Thoracic aorta (tissue), 2 donors: ENCODE measurements around the gene MARS1. TPM values are rescaled to one million over a fixed set of nuclear protein-coding genes. Genes with fewer than 3 reads are reported as not detected.

Source experiments
- ATAC-seq: fragments of 150-250 bp; one replicate; pipeline ENCODE4 v1.8.0; 2017; ENCODE audit warnings: low read depth; ENCODE audit not compliant: insufficient number of reproducible peaks, low FRiP score
- DNase-seq: peaks from one replicate; pipeline ENCODE4 v3.0.0-alpha.2; 2020; ENCODE audit warnings: low spot score
- H3K27ac ChIP-seq, 2 donors: fragments of 200-600 bp; sonication (generic); 1 replicate in 1 of 2; 2 replicates in 1 of 2; pipeline ENCODE4 v1.5.1; 2016; ENCODE audit warnings: mild to moderate bottlenecking in 2 of 2, moderate library complexity in 2 of 2
- H3K27me3 ChIP-seq: fragments of 200-600 bp; sonication (generic); replicated peaks from 2 replicates; pipeline ENCODE4 v1.6.0; 2016; ENCODE audit warnings: mild to moderate bottlenecking; ENCODE audit not compliant: insufficient read depth
- H3K36me3 ChIP-seq: fragments of 200-600 bp; sonication (generic); one replicate; pipeline ENCODE4 v1.5.1; 2016
- H3K4me1 ChIP-seq, 2 donors: fragments of 200-600 bp; sonication (generic); 1 replicate in 1 of 2; 2 replicates in 1 of 2; pipeline versions ENCODE4 v1.5.1 to v1.6.0; 2016; ENCODE audit warnings: low read depth in 2 of 2, mild to moderate bottlenecking in 1 of 2; ENCODE audit not compliant: control insufficient read depth in 1 of 2
- H3K4me3 ChIP-seq: fragments of 200-600 bp; sonication (generic); 2 replicates; pipeline ENCODE4 v1.5.1; 2016; ENCODE audit warnings: mild to moderate bottlenecking
- H3K9me3 ChIP-seq: fragments of 200-600 bp; sonication (generic); 2 replicates; pipeline ENCODE4 v1.5.1; 2016
- total RNA-seq, 2 donors: library from RNA; depleted of rRNA; stranded (reverse); fragments of >200 nt; gene quantifications; one replicate each; pipeline versions ENCODE4 v1.1.0 to v1.2.3, GENCODE V29; 2016
- TF ChIP-seq, protein P1 (sequence below): fragments of 200-600 bp; sonication (generic); IDR thresholded peaks from one replicate; pipeline ENCODE4 v1.5.1; 2019; ENCODE audit warnings: antibody characterized with exemption

MARS1 gene
- total RNA-seq, 2 donors from 2014 or later = 58.8 to 104 TPM

DNA sequence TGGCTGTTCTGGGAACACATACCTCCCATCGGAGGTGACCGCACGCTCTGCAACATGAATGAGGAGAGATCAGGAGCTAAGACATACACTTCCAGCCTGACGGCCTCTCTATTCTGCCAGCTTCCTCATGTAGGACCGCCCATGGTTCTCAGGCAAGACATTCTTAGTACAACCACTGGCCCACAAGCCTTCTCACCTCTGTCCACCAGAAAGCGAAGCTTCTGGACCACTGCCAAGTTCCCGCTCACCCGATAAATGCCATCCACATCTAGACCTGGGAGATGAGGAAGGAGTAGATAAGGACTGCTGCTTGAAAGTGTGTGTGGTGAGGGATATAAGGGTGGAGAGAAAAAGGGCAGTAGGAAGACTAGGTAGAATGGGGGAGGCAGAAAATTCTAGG lies 13.4 kb upstream of the MARS1 start:
- H3K36me3 ChIP-seq = no peaks in the 10 kb centered on the region
- no peak overlapping the region for H3K4me3 ChIP-seq
- H3K27ac ChIP-seq = no peak overlapping the region
- DNase-seq (no peak), ATAC-seq (no peak)
- TF ChIP-seq, protein P1, sequence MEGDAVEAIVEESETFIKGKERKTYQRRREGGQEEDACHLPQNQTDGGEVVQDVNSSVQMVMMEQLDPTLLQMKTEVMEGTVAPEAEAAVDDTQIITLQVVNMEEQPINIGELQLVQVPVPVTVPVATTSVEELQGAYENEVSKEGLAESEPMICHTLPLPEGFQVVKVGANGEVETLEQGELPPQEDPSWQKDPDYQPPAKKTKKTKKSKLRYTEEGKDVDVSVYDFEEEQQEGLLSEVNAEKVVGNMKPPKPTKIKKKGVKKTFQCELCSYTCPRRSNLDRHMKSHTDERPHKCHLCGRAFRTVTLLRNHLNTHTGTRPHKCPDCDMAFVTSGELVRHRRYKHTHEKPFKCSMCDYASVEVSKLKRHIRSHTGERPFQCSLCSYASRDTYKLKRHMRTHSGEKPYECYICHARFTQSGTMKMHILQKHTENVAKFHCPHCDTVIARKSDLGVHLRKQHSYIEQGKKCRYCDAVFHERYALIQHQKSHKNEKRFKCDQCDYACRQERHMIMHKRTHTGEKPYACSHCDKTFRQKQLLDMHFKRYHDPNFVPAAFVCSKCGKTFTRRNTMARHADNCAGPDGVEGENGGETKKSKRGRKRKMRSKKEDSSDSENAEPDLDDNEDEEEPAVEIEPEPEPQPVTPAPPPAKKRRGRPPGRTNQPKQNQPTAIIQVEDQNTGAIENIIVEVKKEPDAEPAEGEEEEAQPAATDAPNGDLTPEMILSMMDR = no peak
- H3K27me3 ChIP-seq = no peaks in the 10 kb centered on the region
- no peaks in the 10 kb centered on the region for H3K9me3 ChIP-seq
- peaks cover 15 to 17% of the 10 kb centered on the region in 2 donors for H3K4me1 ChIP-seq

DNA sequence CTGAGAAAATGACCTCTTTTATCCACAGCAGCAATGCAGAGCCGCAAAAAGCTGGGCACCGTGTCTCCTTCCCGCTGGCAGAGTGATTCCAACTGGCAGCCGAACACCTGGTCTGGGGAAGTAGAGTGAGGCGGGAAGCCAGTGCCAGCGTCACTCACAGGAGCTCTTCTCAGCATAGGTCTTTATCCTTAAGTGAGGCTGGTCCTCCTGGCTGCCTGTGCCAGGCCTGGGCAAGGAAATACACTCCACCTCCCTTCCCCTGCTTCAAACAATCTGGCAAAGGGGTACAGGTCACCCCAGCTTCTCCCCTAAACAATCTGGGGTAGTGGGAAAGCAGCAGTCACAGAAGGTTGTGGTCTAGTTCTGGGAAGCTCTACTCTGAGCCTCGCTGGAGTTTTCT lies 13.0 kb upstream of the MARS1 start:
- TF ChIP-seq, protein P1 = no peak
- Histone ChIP-seq H3K4me3 (peak overlapping the region; percentile 72), H3K36me3 (no peaks in the 10 kb centered on the region), H3K27me3 (no peaks in the 10 kb centered on the region), H3K27ac (no peak overlapping the region), H3K4me1 (peaks cover 15 to 17% of the 10 kb centered on the region in 2 donors), H3K9me3 (no peaks in the 10 kb centered on the region)
- DNase-seq (no peak), ATAC-seq (no peak)

DNA sequence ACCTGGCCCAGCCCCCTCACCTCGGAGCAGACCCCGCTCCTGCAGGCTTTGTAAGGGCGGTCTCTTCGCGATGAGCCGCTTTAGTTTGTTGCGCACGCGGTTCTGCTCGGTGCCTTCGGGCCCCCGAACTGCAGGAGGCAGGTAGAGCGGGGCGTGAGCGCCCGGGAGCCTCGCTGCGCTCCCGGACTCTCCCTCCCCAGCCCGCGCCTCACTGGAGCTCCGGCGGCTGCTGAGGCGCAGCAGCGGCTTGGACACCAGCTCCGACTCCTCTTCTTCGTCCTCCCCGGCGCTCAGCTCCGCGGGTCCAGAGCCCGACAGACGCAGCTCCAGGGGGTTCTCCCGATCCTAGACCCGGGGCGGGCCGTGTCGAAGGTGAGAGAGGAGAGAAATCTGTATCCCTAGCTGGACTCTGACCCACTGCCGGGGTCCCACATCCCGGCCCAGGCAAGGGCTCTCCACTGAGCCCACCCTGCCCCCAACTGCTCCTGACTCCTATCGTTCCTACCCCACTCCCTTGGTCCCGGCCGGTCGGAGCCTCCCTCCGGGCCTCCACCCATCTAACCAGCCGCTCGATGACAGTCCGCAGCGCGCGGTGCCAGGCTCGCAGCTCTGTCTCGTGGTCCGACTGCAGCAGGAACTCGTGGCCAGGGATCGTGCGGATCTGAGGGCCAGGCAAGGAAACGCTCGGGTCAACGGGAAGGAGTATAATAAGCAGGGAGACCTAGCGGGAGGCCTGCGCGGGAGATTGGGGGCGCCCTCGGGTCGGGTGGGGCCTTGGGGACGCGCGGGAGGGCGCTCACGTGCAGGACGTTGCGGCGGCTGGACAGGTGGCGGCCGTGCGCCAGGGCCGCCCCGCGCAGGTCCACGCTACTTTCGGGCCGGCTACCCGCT lies 12.4 kb upstream of the MARS1 start:
- Histone ChIP-seq H3K27me3 (no peaks in the 10 kb centered on the region), H3K27ac (no peak overlapping the region), H3K4me1 (peaks cover 15 to 17% of the 10 kb centered on the region in 2 donors), H3K36me3 (no peaks in the 10 kb centered on the region), H3K4me3 (peak overlapping the region; percentile 72), H3K9me3 (no peaks in the 10 kb centered on the region)
- TF ChIP-seq, protein P1 = no peak
- DNase-seq (no peak), ATAC-seq (no peak)

DNA sequence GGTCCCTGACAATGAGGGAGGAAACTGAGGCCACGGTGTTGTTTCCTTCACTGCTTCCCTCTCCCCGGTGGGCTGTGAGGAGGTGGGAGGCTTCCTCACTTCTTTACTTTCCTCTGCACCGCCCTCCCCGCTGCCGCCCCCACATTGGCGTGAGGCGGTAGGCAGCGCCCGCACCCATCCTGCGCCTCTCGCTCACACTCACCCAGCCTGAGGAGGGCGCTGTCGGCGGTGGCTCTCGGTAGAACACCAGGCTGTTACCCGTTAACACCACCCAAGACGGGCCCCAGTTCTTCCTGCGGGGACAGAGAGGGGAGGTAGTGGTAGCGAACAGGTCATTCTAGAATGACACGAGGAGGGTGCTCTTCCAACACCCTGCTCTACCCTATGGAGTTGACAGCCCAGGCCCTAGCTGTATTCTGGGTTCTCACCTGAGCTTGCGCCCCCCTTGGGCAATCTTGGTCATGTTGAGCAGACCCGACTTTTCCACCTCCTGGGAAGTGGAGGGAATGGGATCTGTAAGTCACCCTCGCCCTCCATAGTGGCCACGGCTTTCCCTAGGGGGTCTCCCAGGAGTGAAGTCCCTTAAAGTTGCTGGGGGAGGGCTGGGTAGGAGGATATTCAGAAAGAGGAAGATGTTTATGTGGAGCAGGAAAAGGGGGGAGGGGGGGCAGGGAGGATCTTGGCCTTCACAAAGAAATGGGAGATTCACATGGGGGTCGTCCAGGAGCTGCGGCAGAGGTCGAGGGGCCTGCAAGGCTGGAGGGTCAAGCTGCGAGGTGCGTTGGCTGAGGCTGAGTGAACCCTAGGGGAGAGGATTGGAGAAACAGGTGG lies 11.5 kb upstream of the MARS1 start:
- H3K4me1 ChIP-seq = peaks cover 15 to 17% of the 10 kb centered on the region in 2 donors
- H3K27ac ChIP-seq = no peak overlapping the region
- no peak for DNase-seq
- ATAC-seq = no peak
- H3K27me3 ChIP-seq = no peaks in the 10 kb centered on the region
- peak overlapping the region; percentile 72 for H3K4me3 ChIP-seq
- H3K9me3 ChIP-seq = no peaks in the 10 kb centered on the region
- TF ChIP-seq, protein P1 = peak; percentile 13
- H3K36me3 ChIP-seq = no peaks in the 10 kb centered on the region
